Neural progenitor cell (in vitro differentiated cells): ENCODE results near the gene SAMD11. TPM values are rescaled to one million over a fixed set of nuclear protein-coding genes. Genes with fewer than 3 reads are reported as not detected.
"Not testable (repeated sequence)": the region's sequence is repeated elsewhere in the genome, so short reads cannot be mapped to it uniquely, and the experiment has no call there.

Experiments
- DNase-seq: peaks from one replicate; pipeline ENCODE4 v3.0.0-alpha.2; 2016; ENCODE audit warnings: low spot score
- H2AFZ ChIP-seq: fragments of 200-600 bp; sonication (generic); replicated peaks from 2 replicates; pipeline ENCODE4 v1.6.1; 2016; ENCODE audit warnings: antibody characterized with exemption
- H3F3A ChIP-seq: fragments of 200-600 bp; sonication (generic); 2 replicates; pipeline ENCODE4 v1.6.1; 2016; ENCODE audit warnings: antibody characterized with exemption, low read depth
- H3K27ac ChIP-seq: fragments of 200-600 bp; sonication (generic); 2 replicates; pipeline ENCODE4 v1.5.1; 2016; ENCODE audit warnings: mild to moderate bottlenecking
- H3K27me3 ChIP-seq: fragments of 200-600 bp; sonication (generic); 2 replicates; pipeline ENCODE4 v1.6.1; 2016; ENCODE audit warnings: mild to moderate bottlenecking, moderate library complexity
- H3K36me3 ChIP-seq: fragments of 200-600 bp; sonication (generic); 2 replicates; pipeline ENCODE4 v1.5.1; 2016
- H3K4me1 ChIP-seq: fragments of 200-600 bp; sonication (generic); 2 replicates; pipeline ENCODE4 v1.6.1; 2016; ENCODE audit warnings: mixed run types
- H3K4me2 ChIP-seq: fragments of 200-600 bp; sonication (generic); 2 replicates; pipeline ENCODE4 v1.6.1; 2016
- H3K4me3 ChIP-seq: fragments of 200-600 bp; sonication (generic); 2 replicates; pipeline ENCODE4 v1.5.1; 2016
- H3K79me2 ChIP-seq: fragments of 200-600 bp; sonication (generic); 2 replicates; pipeline ENCODE4 v1.6.1; 2016; ENCODE audit warnings: low read depth
- H3K9ac ChIP-seq: fragments of 200-600 bp; sonication (generic); 2 replicates; pipeline ENCODE4 v1.6.1; 2016
- H3K9me3 ChIP-seq: fragments of 200-600 bp; sonication (generic); 2 replicates; pipeline ENCODE4 v1.5.1; 2016; ENCODE audit warnings: low read depth
- H4K20me1 ChIP-seq: fragments of 200-600 bp; sonication (generic); 2 replicates; pipeline ENCODE4 v1.6.1; 2016; ENCODE audit warnings: low read depth
- H3K27ac Mint-ChIP-seq: 3 replicates; pipeline ENCODE4 v1.8.0; 2021; ENCODE audit warnings: mixed read lengths
- H3K27me3 Mint-ChIP-seq: 2 replicates; pipeline ENCODE4 v1.8.0; 2022; ENCODE audit warnings: low read depth, mild to moderate bottlenecking, inconsistent platforms, moderate library complexity, mixed read lengths; ENCODE audit not compliant: insufficient read depth
- H3K36me3 Mint-ChIP-seq: 3 replicates; pipeline ENCODE4 v1.8.0; 2021; ENCODE audit warnings: mixed read lengths
- H3K4me1 Mint-ChIP-seq: 3 replicates; pipeline ENCODE4 v1.8.0; 2021; ENCODE audit warnings: mixed read lengths
- H3K4me3 Mint-ChIP-seq: 3 replicates; pipeline ENCODE4 v1.8.0; 2021; ENCODE audit warnings: mild to moderate bottlenecking, moderate library complexity, mixed read lengths
- H3K9me3 Mint-ChIP-seq: 3 replicates; pipeline ENCODE4 v1.8.0; 2020; ENCODE audit warnings: mixed read lengths
- EZH2 ChIP-seq: fragments of 200-600 bp; sonication (generic); IDR thresholded peaks from 2 replicates; pipeline ENCODE4 v1.6.1; 2017; ENCODE audit warnings: antibody characterized with exemption, mild to moderate bottlenecking, moderate library complexity
- EZH2phosphoT487 ChIP-seq: fragments of 200-600 bp; sonication (generic); IDR thresholded peaks from 2 replicates; pipeline ENCODE4 v1.6.1; 2017; ENCODE audit warnings: antibody characterized with exemption
- total RNA-seq: library from RNA; depleted of rRNA; stranded (reverse); fragments of >200 nt; gene quantifications from 2 replicates; pipeline ENCODE4 v1.2.3, GENCODE V29; 2015; ENCODE audit warnings: low replicate concordance
- TF ChIP-seq, protein P1 (sequence below): fragments of 200-600 bp; sonication (generic); IDR thresholded peaks from 2 replicates; pipeline ENCODE4 v1.5.1; 2017; ENCODE audit warnings: antibody characterized with exemption, mild to moderate bottlenecking

Gene SAMD11
- total RNA-seq, 1 donor from 2014 or later: not detected

DNA sequence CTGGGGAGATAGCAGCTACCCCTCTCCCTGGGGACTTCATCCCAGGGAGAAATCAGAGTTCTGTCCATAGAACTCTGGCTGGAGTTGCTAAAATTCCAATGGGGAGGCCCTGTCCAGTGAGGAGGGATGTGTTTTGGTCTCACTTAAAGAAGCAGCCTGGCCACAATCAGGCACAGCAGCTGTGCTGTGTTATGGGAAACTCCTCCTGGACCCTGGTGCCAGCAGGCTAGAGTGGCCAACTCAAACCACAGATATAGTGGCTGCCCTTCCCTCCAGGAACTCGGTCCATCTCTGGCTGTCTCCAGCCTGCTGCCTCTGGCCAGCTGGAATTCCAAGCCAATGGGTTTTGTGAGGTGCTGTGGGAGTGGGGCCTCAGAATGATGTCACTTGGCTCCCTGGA lies 37.4 kb upstream of the SAMD11 start:
- Mint-ChIP-seq H3K27ac (no peak overlapping the region), H3K27me3 (peaks cover 14% of the 10 kb centered on the region), H3K4me3 (no peak overlapping the region), H3K9me3 (peaks cover 3% of the 10 kb centered on the region), H3K4me1 (no peaks in the 10 kb centered on the region), H3K36me3 (no peaks in the 10 kb centered on the region)
- no peak for TF ChIP-seq EZH2phosphoT487
- TF ChIP-seq, protein P1, sequence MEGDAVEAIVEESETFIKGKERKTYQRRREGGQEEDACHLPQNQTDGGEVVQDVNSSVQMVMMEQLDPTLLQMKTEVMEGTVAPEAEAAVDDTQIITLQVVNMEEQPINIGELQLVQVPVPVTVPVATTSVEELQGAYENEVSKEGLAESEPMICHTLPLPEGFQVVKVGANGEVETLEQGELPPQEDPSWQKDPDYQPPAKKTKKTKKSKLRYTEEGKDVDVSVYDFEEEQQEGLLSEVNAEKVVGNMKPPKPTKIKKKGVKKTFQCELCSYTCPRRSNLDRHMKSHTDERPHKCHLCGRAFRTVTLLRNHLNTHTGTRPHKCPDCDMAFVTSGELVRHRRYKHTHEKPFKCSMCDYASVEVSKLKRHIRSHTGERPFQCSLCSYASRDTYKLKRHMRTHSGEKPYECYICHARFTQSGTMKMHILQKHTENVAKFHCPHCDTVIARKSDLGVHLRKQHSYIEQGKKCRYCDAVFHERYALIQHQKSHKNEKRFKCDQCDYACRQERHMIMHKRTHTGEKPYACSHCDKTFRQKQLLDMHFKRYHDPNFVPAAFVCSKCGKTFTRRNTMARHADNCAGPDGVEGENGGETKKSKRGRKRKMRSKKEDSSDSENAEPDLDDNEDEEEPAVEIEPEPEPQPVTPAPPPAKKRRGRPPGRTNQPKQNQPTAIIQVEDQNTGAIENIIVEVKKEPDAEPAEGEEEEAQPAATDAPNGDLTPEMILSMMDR: no peak
- TF ChIP-seq EZH2: no peak
- Histone ChIP-seq H3F3A (no peaks in the 10 kb centered on the region), H3K9me3 (no peaks in the 10 kb centered on the region), H3K79me2 (no peaks in the 10 kb centered on the region), H4K20me1 (no peaks in the 10 kb centered on the region), H3K36me3 (no peaks in the 10 kb centered on the region), H3K4me3 (no peak overlapping the region), H3K27me3 (peaks cover 97% of the 10 kb centered on the region), H3K9ac (no peak overlapping the region), H3K4me1 (no peaks in the 10 kb centered on the region), H3K4me2 (no peak overlapping the region), H3K27ac (no peak overlapping the region), H2AFZ (no peak overlapping the region)
- no peak for DNase-seq

DNA sequence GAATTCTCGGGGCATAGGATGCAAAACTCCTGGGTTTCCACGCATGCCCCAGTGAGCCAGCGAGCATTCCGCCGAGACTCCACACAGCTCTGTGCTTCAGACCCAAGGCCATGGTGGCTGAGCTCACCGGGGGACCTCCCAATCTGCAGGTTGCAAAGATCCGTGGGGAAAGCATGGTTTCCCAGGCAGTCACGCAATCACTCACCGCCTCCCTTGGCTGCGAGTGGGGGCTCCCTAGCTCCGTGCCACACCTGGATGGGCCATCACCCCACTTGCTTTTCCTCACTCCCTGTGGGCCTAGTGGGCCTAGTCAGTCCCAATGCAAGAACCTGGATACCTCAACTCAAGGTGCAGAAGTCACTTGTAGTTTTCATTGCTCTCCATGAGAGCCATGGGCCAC lies 37.0 kb upstream of the SAMD11 start:
- Histone ChIP-seq H3K27me3 (peaks cover 97% of the 10 kb centered on the region), H3K9ac (no peak overlapping the region), H3F3A (no peaks in the 10 kb centered on the region), H3K27ac (no peak overlapping the region), H3K79me2 (no peaks in the 10 kb centered on the region), H2AFZ (no peak overlapping the region), H3K36me3 (no peaks in the 10 kb centered on the region), H4K20me1 (no peaks in the 10 kb centered on the region), H3K9me3 (no peaks in the 10 kb centered on the region), H3K4me2 (no peak overlapping the region), H3K4me3 (no peak overlapping the region), H3K4me1 (no peaks in the 10 kb centered on the region)
- H3K4me3 Mint-ChIP-seq: no peak overlapping the region
- peaks cover 14% of the 10 kb centered on the region for H3K27me3 Mint-ChIP-seq
- no peak for DNase-seq
- TF ChIP-seq, protein P1: no peak
- TF ChIP-seq EZH2phosphoT487: no peak
- no peak for TF ChIP-seq EZH2
- H3K9me3 Mint-ChIP-seq: peaks cover 3% of the 10 kb centered on the region
- no peaks in the 10 kb centered on the region for H3K36me3 Mint-ChIP-seq
- H3K27ac Mint-ChIP-seq: no peak overlapping the region
- H3K4me1 Mint-ChIP-seq: no peaks in the 10 kb centered on the region

DNA sequence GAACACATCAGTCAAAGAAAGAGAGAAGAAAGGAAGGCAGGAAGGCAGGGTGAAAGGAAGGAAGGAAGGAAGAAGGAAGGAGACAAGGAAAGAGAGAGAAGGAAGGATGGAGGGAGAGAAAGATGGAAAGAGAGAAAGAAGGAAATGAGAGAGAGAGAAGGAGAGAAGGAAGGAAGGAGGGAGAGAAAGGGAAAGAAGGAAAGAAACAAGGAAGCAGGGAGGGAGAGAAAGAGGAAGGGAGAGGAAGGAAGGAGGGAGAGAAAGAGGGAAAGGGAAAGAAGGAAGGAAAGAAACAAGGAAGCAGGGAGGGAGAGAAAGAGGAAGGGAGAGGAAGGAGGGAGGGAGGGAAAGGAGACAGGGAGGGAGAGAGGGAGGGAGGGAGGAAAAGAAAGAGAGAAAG lies 35.4 kb upstream of the SAMD11 start:
- no peaks in the 10 kb centered on the region for H4K20me1 ChIP-seq
- H3K27me3 Mint-ChIP-seq: peaks cover 14% of the 10 kb centered on the region
- no peaks in the 10 kb centered on the region for H3K4me1 ChIP-seq
- no peak overlapping the region for H3K4me3 ChIP-seq
- peaks cover 3% of the 10 kb centered on the region for H3K9me3 Mint-ChIP-seq
- H3K27ac ChIP-seq: no peak overlapping the region
- DNase-seq: no peak
- no peaks in the 10 kb centered on the region for H3K36me3 ChIP-seq
- H3K27ac Mint-ChIP-seq: no peak overlapping the region
- no peaks in the 10 kb centered on the region for H3K79me2 ChIP-seq
- H3K9ac ChIP-seq: no peak overlapping the region
- H3K9me3 ChIP-seq: no peaks in the 10 kb centered on the region
- no peaks in the 10 kb centered on the region for H3F3A ChIP-seq
- no peaks in the 10 kb centered on the region for H3K4me1 Mint-ChIP-seq
- no peak overlapping the region for H3K4me2 ChIP-seq
- no peak overlapping the region for H2AFZ ChIP-seq
- H3K36me3 Mint-ChIP-seq: no peaks in the 10 kb centered on the region
- peaks cover 96% of the 10 kb centered on the region for H3K27me3 ChIP-seq
- TF ChIP-seq, protein P1: no peak
- no peak for TF ChIP-seq EZH2phosphoT487
- TF ChIP-seq EZH2: no peak
- no peak overlapping the region for H3K4me3 Mint-ChIP-seq

DNA sequence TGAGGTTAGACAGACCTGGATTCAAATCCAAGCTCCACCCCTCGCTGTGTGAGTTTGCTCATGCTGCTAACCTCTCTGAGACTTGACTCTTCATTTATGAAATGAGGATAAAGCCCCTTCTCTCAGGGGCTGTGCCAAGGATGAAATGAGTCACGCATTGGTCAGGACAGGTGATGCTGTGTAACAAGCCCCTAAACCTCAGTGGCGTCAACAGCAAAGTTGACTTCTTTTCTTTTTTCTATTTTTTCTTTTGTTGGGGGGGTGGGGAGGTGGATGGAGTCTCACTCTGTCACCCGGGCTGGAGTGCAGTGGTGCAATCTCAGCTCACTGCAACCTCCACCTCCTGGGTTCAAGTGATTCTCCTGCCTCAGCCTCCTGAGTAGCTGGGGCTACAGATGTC lies 33.9 kb upstream of the SAMD11 start:
- H3K27ac ChIP-seq, H3K4me3 ChIP-seq, H3K9ac ChIP-seq, DNase-seq, H3F3A ChIP-seq, H3K36me3 Mint-ChIP-seq, H4K20me1 ChIP-seq, H3K9me3 Mint-ChIP-seq, H3K79me2 ChIP-seq, H3K4me2 ChIP-seq, H3K4me1 ChIP-seq, H2AFZ ChIP-seq, H3K4me1 Mint-ChIP-seq, H3K4me3 Mint-ChIP-seq, H3K9me3 ChIP-seq, H3K36me3 ChIP-seq, H3K27ac Mint-ChIP-seq: not testable (repeated sequence)
- H3K27me3 Mint-ChIP-seq: peaks cover 13% of the 10 kb centered on the region
- peaks cover 94% of the 10 kb centered on the region for H3K27me3 ChIP-seq

DNA sequence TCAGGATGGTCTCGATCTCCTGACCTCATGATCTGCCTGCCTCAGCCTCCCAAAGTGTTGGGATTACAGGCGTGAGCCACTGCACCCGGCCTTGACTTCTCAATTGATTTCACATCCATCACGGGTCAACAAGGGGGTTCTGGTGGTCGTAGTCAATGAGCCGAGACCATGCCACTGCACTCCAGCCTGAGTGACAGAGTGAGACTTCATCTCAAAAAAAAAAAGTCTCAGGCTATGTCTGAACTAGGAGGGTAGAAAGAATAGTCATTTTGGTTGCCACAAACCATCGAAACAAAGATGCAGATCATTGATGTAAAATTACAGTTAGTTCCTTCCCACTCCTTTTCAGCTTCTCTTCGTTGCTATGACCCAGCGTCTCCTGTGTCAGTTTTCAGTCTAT lies 33.5 kb upstream of the SAMD11 start:
- not testable (repeated sequence) for H3K4me1 Mint-ChIP-seq, H3K36me3 Mint-ChIP-seq, H2AFZ ChIP-seq, H3K27ac ChIP-seq, H3K9ac ChIP-seq, H3K79me2 ChIP-seq, H3K4me2 ChIP-seq, H3K4me3 Mint-ChIP-seq, H3K27ac Mint-ChIP-seq, H3K4me1 ChIP-seq, H4K20me1 ChIP-seq, H3K36me3 ChIP-seq, DNase-seq, H3F3A ChIP-seq, H3K9me3 ChIP-seq, H3K9me3 Mint-ChIP-seq, H3K4me3 ChIP-seq
- H3K27me3 ChIP-seq: peaks cover 94% of the 10 kb centered on the region
- peaks cover 12% of the 10 kb centered on the region for H3K27me3 Mint-ChIP-seq
